ACC112 (cell line): ENCODE results near the gene AGGF1.

Experiments
- H2AFZ ChIP-seq: fragments of 200-600 bp; sonication (generic); one replicate; pipeline ENCODE4 v1.6.0; 2017; ENCODE audit warnings: antibody characterized with exemption, low read length; ENCODE audit not compliant: unreplicated experiment
- H3K27ac ChIP-seq: fragments of 200-600 bp; sonication (generic); 2 replicates; pipeline ENCODE4 v1.5.1; 2014; ENCODE audit warnings: low read depth, mild to moderate bottlenecking, antibody characterized with exemption, low read length, moderate library complexity
- H3K27me3 ChIP-seq: fragments of 200-600 bp; sonication (generic); 2 replicates; pipeline ENCODE4 v1.6.1; 2014; ENCODE audit warnings: mild to moderate bottlenecking, antibody characterized with exemption, low read length, moderate library complexity, mixed read lengths; ENCODE audit not compliant: insufficient read depth
- H3K36me3 ChIP-seq: fragments of 200-600 bp; sonication (generic); 2 replicates; pipeline ENCODE4 v1.6.1; 2016; ENCODE audit warnings: mild to moderate bottlenecking, antibody characterized with exemption, low read length, moderate library complexity, mixed read lengths; ENCODE audit not compliant: insufficient read depth
- H3K4me1 ChIP-seq: fragments of 200-600 bp; sonication (generic); one replicate; pipeline ENCODE4 v1.6.1; 2016; ENCODE audit warnings: low read length, mixed read lengths; ENCODE audit not compliant: insufficient read depth, unreplicated experiment, control insufficient read depth
- H3K4me3 ChIP-seq: fragments of 200-600 bp; sonication (generic); 2 replicates; pipeline ENCODE4 v1.5.1; 2014; ENCODE audit warnings: mild to moderate bottlenecking, low read depth, low read length
- H3K79me2 ChIP-seq: fragments of 200-600 bp; sonication (generic); one replicate; pipeline ENCODE4 v1.6.0; 2016; ENCODE audit warnings: low read length; ENCODE audit not compliant: control insufficient read depth, unreplicated experiment, insufficient read depth

The AGGF1 gene

GRCh38 chr5:77003246-77003645, 27.0 kb upstream of the AGGF1 start:
- peaks cover 3% of the 10 kb centered on the region for H3K4me1 ChIP-seq
- no peaks in the 10 kb centered on the region for H3K79me2 ChIP-seq
- no peak overlapping the region for H2AFZ ChIP-seq
- H3K4me3 ChIP-seq: no peak overlapping the region
- peaks cover 10% of the 10 kb centered on the region for H3K27me3 ChIP-seq
- H3K36me3 ChIP-seq: no peaks in the 10 kb centered on the region
- no peak overlapping the region for H3K27ac ChIP-seq

- Histone ChIP-seq H3K4me1 (no peaks in the 10 kb centered on the region), H3K4me3 (no peak overlapping the region), H3K27ac (no peak overlapping the region), H3K27me3 (peaks cover 10% of the 10 kb centered on the region), H3K36me3 (no peaks in the 10 kb centered on the region), H2AFZ (no peak overlapping the region), H3K79me2 (no peaks in the 10 kb centered on the region)
These were observed 24.1 kb upstream of the AGGF1 start for GRCh38 chr5:77006124-77006523.

- H3K36me3 ChIP-seq: no peaks in the 10 kb centered on the region
- no peaks in the 10 kb centered on the region for H3K4me1 ChIP-seq
- H3K27me3 ChIP-seq: peaks cover 10% of the 10 kb centered on the region
- H3K27ac ChIP-seq: no peak overlapping the region
- H2AFZ ChIP-seq: no peak overlapping the region
- H3K79me2 ChIP-seq: no peaks in the 10 kb centered on the region
- H3K4me3 ChIP-seq: no peak overlapping the region
These were observed 21.8 kb upstream of the AGGF1 start for GRCh38 chr5:77008413-77008812.

DNA sequence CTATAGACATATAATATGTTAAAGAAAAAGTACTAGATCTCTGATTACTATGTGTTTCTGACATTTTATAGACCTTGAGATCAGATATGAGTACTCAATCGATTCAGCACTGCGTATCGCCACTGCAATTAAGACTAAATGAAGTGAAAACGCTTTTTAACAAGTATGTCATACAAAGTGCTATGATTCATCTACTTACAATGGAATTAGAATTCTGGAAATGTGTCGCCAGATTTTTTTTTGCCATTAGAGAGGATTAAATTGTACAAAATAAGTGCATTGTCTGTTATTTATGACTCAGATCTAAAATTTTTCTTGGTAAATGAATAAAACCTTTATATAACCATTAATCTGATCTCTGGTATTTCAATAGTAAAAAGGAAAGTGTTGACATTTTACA, 20.0 kb upstream of the AGGF1 start:
- Histone ChIP-seq H3K4me3 (no peak overlapping the region), H3K79me2 (no peaks in the 10 kb centered on the region), H2AFZ (no peak overlapping the region), H3K36me3 (no peaks in the 10 kb centered on the region), H3K27ac (no peak overlapping the region), H3K27me3 (peaks cover 4% of the 10 kb centered on the region), H3K4me1 (no peaks in the 10 kb centered on the region)

- no peak overlapping the region for H2AFZ ChIP-seq
- no peaks in the 10 kb centered on the region for H3K4me1 ChIP-seq
- H3K79me2 ChIP-seq: no peaks in the 10 kb centered on the region
- peaks cover 4% of the 10 kb centered on the region; the same call in 1 of the 2 replicates for H3K27me3 ChIP-seq
- no peak overlapping the region for H3K4me3 ChIP-seq
- no peaks in the 10 kb centered on the region for H3K36me3 ChIP-seq
- no peak overlapping the region for H3K27ac ChIP-seq
These were observed 18.7 kb upstream of the AGGF1 start for GRCh38 chr5:77011498-77011897.

DNA sequence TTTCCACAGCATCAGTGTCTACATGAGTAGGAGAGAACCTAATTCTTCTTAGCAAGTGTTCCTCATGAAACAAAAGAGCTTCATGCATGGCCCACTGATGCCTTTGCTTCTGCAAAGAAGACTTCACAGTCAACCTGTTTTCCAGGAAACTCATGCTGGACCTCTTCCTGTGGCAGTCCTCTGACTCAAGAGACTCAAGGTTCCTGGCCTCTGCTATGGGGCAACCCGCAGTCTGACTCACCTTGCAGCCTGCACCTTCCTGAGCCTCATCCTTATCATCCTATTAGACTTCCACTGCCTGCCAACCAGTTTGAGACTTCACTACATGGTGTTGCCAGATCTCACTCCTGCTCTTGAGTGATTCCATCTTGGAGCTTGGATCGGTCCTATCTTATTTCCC, 17.6 kb upstream of the AGGF1 start:
- peaks cover 4% of the 10 kb centered on the region; the same call in 1 of the 2 replicates for H3K27me3 ChIP-seq
- no peak overlapping the region for H3K27ac ChIP-seq
- no peak overlapping the region for H2AFZ ChIP-seq
- H3K36me3 ChIP-seq: no peaks in the 10 kb centered on the region
- no peak overlapping the region for H3K4me3 ChIP-seq
- H3K79me2 ChIP-seq: no peaks in the 10 kb centered on the region
- no peaks in the 10 kb centered on the region for H3K4me1 ChIP-seq

DNA sequence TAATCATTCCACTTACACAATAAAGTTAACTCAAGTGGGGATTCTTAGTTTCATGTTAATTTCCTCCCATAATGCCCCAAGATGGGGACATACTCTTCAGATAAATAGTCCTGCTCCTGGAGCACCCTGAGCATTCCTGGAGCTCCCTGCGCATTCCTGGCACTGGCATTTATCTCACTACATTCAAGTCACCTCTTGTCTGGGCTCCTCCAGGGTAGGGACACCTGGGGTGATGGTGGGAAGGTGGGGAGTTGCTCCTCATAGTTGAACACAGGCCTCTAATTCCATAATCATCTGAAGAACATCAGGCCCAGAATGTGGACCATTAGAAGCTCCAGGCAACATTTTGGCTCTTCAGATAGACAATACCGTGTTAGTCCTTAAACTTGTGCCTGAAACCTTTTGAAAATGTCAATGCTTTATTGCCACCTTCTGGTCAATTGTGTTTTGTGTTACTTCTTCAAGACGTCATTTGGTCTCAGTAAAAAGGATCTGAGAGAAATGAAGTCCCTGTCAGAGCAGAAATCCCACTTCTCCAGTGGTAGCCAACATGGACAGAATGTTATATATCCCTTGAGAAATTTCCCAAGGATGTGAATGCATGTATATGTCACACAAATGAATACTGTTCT, 14.2 kb upstream of the AGGF1 start:
- no peak overlapping the region for H3K4me3 ChIP-seq
- H3K79me2 ChIP-seq: no peaks in the 10 kb centered on the region
- no peak overlapping the region for H3K27ac ChIP-seq
- no peaks in the 10 kb centered on the region for H3K27me3 ChIP-seq
- no peak overlapping the region for H2AFZ ChIP-seq
- no peaks in the 10 kb centered on the region for H3K36me3 ChIP-seq
- no peaks in the 10 kb centered on the region for H3K4me1 ChIP-seq

GRCh38 chr5:77016962-77017361, 13.2 kb upstream of the AGGF1 start:
- no peaks in the 10 kb centered on the region for H3K79me2 ChIP-seq
- H2AFZ ChIP-seq: no peak overlapping the region
- H3K27me3 ChIP-seq: no peaks in the 10 kb centered on the region
- no peaks in the 10 kb centered on the region for H3K36me3 ChIP-seq
- no peak overlapping the region for H3K4me3 ChIP-seq
- no peak overlapping the region for H3K27ac ChIP-seq
- no peaks in the 10 kb centered on the region for H3K4me1 ChIP-seq

DNA sequence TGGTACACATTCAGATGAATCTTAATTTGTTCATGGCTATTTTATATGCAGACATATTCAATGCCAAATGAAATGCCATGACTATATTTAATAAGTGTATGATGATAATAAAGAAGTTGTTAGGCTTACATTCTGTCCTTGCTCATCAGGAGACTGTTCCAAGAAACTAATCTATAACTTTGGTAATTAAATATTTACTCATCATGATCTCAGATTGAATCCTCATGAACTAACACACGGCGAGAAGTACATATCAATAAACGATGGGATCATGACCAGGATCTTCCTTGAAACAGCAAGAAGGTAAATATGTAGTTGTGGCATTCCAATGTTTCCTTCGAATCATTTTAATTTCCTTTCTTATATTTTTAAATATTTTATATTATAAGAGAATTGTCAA, 12.5 kb upstream of the AGGF1 start:
- Histone ChIP-seq H3K4me3 (no peak overlapping the region), H3K4me1 (no peaks in the 10 kb centered on the region), H3K36me3 (no peaks in the 10 kb centered on the region), H3K79me2 (no peaks in the 10 kb centered on the region), H3K27me3 (peaks cover 5% of the 10 kb centered on the region; the same call in 1 of the 2 replicates), H2AFZ (no peak overlapping the region), H3K27ac (no peak overlapping the region)

DNA sequence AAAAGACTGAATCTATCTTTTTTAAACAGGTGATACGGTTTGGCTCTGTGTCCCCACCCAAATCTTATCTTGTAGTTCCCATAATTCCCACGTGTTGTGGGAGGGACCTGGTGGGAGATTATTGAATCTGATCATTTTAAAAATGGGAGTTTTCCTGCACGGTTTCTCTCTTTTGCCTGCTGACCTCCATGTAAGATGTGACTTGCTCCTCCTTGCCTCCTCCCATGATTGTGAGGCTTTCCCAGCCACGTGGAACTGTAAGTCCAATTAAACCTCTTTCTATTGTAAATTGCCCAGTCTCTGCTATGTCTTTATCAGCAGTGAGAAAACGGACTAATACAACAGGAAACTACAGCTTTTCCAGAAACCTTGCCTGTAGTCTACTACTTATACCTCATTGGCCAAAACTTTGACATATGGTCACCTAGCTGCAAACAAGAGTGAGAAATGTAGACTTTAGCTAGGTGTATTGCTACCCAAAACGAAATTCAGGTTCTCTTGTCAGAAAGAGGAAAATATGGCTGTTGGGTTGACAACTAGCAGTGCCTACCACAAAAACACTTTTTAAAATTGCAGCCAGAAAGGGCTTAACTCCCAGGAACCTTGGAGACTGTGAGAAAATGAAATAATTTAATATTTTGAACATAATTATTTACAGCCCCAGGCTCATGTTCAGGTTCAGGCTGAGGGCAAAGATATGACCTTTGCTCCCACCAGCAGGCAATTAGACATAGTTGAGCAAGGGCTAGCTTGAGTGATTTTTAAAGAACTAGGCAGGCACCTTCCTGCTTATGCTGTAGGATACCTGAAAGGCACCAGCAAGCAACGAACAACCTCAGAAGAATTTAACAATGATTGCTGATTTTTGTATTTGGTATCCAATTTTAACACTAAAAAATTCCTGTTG, 7.4 kb upstream of the AGGF1 start:
- H3K36me3 ChIP-seq: no peaks in the 10 kb centered on the region
- peaks cover 5% of the 10 kb centered on the region; the same call in 1 of the 2 replicates for H3K27me3 ChIP-seq

GRCh38 chr5:77024490-77024889, 5.7 kb upstream of the AGGF1 start:
- no peak overlapping the region for H3K4me3 ChIP-seq
- no peaks in the 10 kb centered on the region for H3K36me3 ChIP-seq
- peaks cover 5% of the 10 kb centered on the region; the same call in 1 of the 2 replicates for H3K27me3 ChIP-seq
- no peaks in the 10 kb centered on the region for H3K4me1 ChIP-seq
- H3K79me2 ChIP-seq: no peaks in the 10 kb centered on the region
- H2AFZ ChIP-seq: no peak overlapping the region
- H3K27ac ChIP-seq: no peak overlapping the region

More for the DNA sequence above, 7.4 kb upstream of the AGGF1 start:
- Histone ChIP-seq H3K27ac (no peak overlapping the region), H3K79me2 (no peaks in the 10 kb centered on the region), H3K4me1 (no peaks in the 10 kb centered on the region), H3K4me3 (no peak overlapping the region), H2AFZ (no peak overlapping the region)
